Islet of Langerhans (tissue), 1 donor: ENCODE measurements around the gene AHNAK.
"Not testable (repeated sequence)": the region's sequence is repeated elsewhere in the genome, so short reads cannot be mapped to it uniquely, and the experiment has no call there.

ENCODE experiments used
- FAIRE-seq: peaks from one replicate; lab custom pipeline; 2011; peaks lifted over from hg19 to GRCh38; lab: Jason Lieb, UNC

AHNAK gene

GRCh38 chr11:62546244-62546928 lies at the start of gene AHNAK:
Gene AHNAK, minus strand, starts transcription at chr11:62546806. Its CDS starts 10,708 bp downstream, at chr11:62536098.
- FAIRE-seq, result no peak

GRCh38 chr11:62595124-62595523 lies 48.5 kb upstream of the AHNAK start:
- FAIRE-seq, result no peak

GRCh38 chr11:62593434-62594044 lies 46.9 kb upstream of the AHNAK start:
- FAIRE-seq, result no peak

- FAIRE-seq, result no peak
Measured at GRCh38 chr11:62592989-62593421, 46.4 kb upstream of the AHNAK start.

- FAIRE-seq, result no peak
Measured at GRCh38 chr11:62592146-62592815, 45.7 kb upstream of the AHNAK start.

- FAIRE-seq, result peak; percentile 93
Measured at GRCh38 chr11:62591448-62592145, 45.0 kb upstream of the AHNAK start, which contains the start of gene TUT1. Gene TUT1, minus strand, starts transcription at chr11:62591523. Its CDS starts 38 bp downstream, at chr11:62591485.

- no peak for FAIRE-seq
Measured at GRCh38 chr11:62588966-62589637, 42.5 kb upstream of the AHNAK start.

GRCh38 chr11:62585356-62585755 lies 38.8 kb upstream of the AHNAK start:
- FAIRE-seq, result not testable (repeated sequence)

GRCh38 chr11:62581735-62582134 lies 35.1 kb upstream of the AHNAK start:
- FAIRE-seq, result not testable (repeated sequence)

GRCh38 chr11:62580959-62581715 lies 34.5 kb upstream of the AHNAK start:
- no peak for FAIRE-seq

- FAIRE-seq, result no peak
Measured at GRCh38 chr11:62579252-62579651, 32.6 kb upstream of the AHNAK start.

GRCh38 chr11:62578541-62578940 lies 31.9 kb upstream of the AHNAK start:
- no peak for FAIRE-seq

- FAIRE-seq, result no peak
Measured at GRCh38 chr11:62577046-62577714, 30.6 kb upstream of the AHNAK start.

GRCh38 chr11:62575837-62576236 lies 29.2 kb upstream of the AHNAK start:
- FAIRE-seq, result no peak

GRCh38 chr11:62575156-62575555 lies 28.6 kb upstream of the AHNAK start:
- FAIRE-seq, result no peak

- no peak for FAIRE-seq
Measured at GRCh38 chr11:62574363-62575071, 27.9 kb upstream of the AHNAK start.

- no peak for FAIRE-seq
Measured at GRCh38 chr11:62573592-62574362, 27.2 kb upstream of the AHNAK start, which contains the start of gene EEF1G. Gene EEF1G, minus strand, starts transcription at chr11:62573891. Its CDS starts 49 bp downstream, at chr11:62573842.

GRCh38 chr11:62573006-62573591 lies 26.5 kb upstream of the AHNAK start:
- FAIRE-seq, result no peak

GRCh38 chr11:62572431-62572830 lies 25.8 kb upstream of the AHNAK start:
- FAIRE-seq, result no peak
